CD4-positive, alpha-beta T cell (primary cell): ENCODE results near the gene RNF175. TPM values are rescaled to one million over a fixed set of nuclear protein-coding genes. Genes with fewer than 3 reads are reported as not detected.

Experiments
- ATAC-seq: fragments of 200-7000 bp; cut with Tn5 transposase; one replicate; pipeline ENCODE4 v1.10.0; 2022; ENCODE audit warnings: mild to moderate bottlenecking; ENCODE audit not compliant: poor library complexity
- CTCF ChIA-PET: fragments of 350-600 bp; sonication (Branson Sonifier 250); formaldehyde crosslinking; loops from one replicate; lab custom pipeline; 2021; ENCODE audit warnings: antibody characterized with exemption, inconsistent platforms; lab: Charles Lee
- POLR2A ChIA-PET: fragments of 350-600 bp; sonication (Branson Sonifier 250); formaldehyde crosslinking; loops from one replicate; lab custom pipeline; 2021; ENCODE audit warnings: antibody characterized with exemption, inconsistent platforms; lab: Charles Lee
- DNase-seq, 14 experiments: peaks; one replicate each; pipeline ENCODE4 v3.0.0-alpha.2; 2013 to 2020; ENCODE audit warnings: mixed read lengths in 2 of 14
- H3K27ac ChIP-seq, 2 donors: one replicate each; pipeline versions ENCODE4 v1.5.1 to v1.7.0; 2013; ENCODE audit warnings: low read length in 2 of 2, low read depth in 1 of 2, mild to moderate bottlenecking in 1 of 2
- H3K27me3 ChIP-seq, 2 experiments: 1 replicate in 1 of 2; 2 replicates in 1 of 2; pipeline versions ENCODE4 v1.6.1 to v1.7.0; 2013; ENCODE audit warnings: low read length in 2 of 2, control low read depth in 1 of 2, mild to moderate bottlenecking in 1 of 2, moderate library complexity in 1 of 2; ENCODE audit not compliant: insufficient read depth in 2 of 2, control insufficient read depth in 1 of 2
- H3K36me3 ChIP-seq: one replicate; pipeline ENCODE4 v1.6.1; 2013; ENCODE audit warnings: low read length, control low read depth; ENCODE audit not compliant: insufficient read depth
- H3K4me1 ChIP-seq: one replicate; pipeline ENCODE4 v1.6.1; 2013; ENCODE audit warnings: low read length, control low read depth; ENCODE audit not compliant: insufficient read depth
- H3K4me3 ChIP-seq: one replicate; pipeline ENCODE4 v1.5.1; 2013; ENCODE audit warnings: mild to moderate bottlenecking, low read length, moderate library complexity
- H3K9me3 ChIP-seq, 2 experiments: 1 replicate in 1 of 2; 2 replicates in 1 of 2; pipeline versions ENCODE4 v1.6.1 to v1.7.0; 2013; ENCODE audit warnings: low read length in 2 of 2, mild to moderate bottlenecking in 2 of 2, control low read depth in 1 of 2, moderate library complexity in 1 of 2; ENCODE audit not compliant: control insufficient read depth in 1 of 2, insufficient read depth in 1 of 2
- H3K27ac Mint-ChIP-seq: one replicate; pipeline ENCODE4 v1.8.0; 2020; ENCODE audit warnings: mixed read lengths
- H3K27me3 Mint-ChIP-seq: one replicate; pipeline ENCODE4 v1.8.0; 2021; ENCODE audit warnings: mixed read lengths
- H3K36me3 Mint-ChIP-seq: one replicate; pipeline ENCODE4 v1.8.0; 2021; ENCODE audit warnings: low read depth, mixed read lengths
- H3K4me1 Mint-ChIP-seq: one replicate; pipeline ENCODE4 v1.8.0; 2021; ENCODE audit warnings: low read depth, mixed read lengths
- H3K4me3 Mint-ChIP-seq: one replicate; pipeline ENCODE4 v1.8.0; 2020; ENCODE audit warnings: mild to moderate bottlenecking, mixed read lengths
- H3K9me3 Mint-ChIP-seq: one replicate; pipeline ENCODE4 v1.8.0; 2020; ENCODE audit warnings: mixed read lengths
- intact Hi-C, 2 experiments: fragments of 100-400 bp; cut with DNase I in 1 of 2; cut with micrococcal nuclease in 1 of 2; formaldehyde crosslinking; loops; one replicate each; pipeline versions ENCODE4 v1.15.1 to v1.9.0; 2023 to 2025; cut with DNase I, micrococcal nuclease
- total RNA-seq, 174 experiments: library from RNA in 2 of 174; stranded (reverse) in 2 of 174; gene quantifications; one replicate each; pipeline ENCODE4 v1.2.3 and lab custom pipeline; 2021 to 2026
- TF ChIP-seq, protein P1 (sequence below): fragments of 200-600 bp; IDR thresholded peaks from one replicate; pipeline ENCODE4 v1.8.0; 2022; ENCODE audit warnings: antibody characterized with exemption, mild to moderate bottlenecking

The RNF175 gene
- total RNA-seq, 2 experiments from 2014 or later: 1.4 to 1.8 TPM

DNA sequence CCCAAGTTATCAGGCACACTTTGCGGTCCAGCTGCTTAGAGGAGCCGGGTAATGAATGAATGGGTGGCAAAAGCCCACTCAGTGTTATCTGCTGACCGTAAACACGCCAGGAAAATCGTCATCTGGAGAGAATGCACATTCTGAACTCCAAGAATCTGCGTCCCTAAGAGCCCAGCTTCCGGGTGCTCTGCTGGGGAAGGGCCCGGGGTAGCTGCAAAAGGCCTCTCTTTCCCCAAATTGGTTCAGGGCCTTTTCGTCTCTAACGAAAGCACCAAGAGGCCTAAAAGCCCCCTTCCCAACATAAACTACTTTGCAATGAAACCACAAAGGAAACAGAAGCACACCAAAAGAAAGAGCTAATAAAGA is 30.7 kb upstream of the RNF175 start:
- TF ChIP-seq, protein P1, sequence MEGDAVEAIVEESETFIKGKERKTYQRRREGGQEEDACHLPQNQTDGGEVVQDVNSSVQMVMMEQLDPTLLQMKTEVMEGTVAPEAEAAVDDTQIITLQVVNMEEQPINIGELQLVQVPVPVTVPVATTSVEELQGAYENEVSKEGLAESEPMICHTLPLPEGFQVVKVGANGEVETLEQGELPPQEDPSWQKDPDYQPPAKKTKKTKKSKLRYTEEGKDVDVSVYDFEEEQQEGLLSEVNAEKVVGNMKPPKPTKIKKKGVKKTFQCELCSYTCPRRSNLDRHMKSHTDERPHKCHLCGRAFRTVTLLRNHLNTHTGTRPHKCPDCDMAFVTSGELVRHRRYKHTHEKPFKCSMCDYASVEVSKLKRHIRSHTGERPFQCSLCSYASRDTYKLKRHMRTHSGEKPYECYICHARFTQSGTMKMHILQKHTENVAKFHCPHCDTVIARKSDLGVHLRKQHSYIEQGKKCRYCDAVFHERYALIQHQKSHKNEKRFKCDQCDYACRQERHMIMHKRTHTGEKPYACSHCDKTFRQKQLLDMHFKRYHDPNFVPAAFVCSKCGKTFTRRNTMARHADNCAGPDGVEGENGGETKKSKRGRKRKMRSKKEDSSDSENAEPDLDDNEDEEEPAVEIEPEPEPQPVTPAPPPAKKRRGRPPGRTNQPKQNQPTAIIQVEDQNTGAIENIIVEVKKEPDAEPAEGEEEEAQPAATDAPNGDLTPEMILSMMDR: no peak
- Histone ChIP-seq H3K27me3 (peaks cover 64 to 82% of the 10 kb centered on the region in 2 experiments), H3K4me3 (no peak overlapping the region), H3K4me1 (peaks cover 48% of the 10 kb centered on the region), H3K27ac (no peak overlapping the region), H3K36me3 (no peaks in the 10 kb centered on the region), H3K9me3 (peaks cover 0 to 42% of the 10 kb centered on the region in 2 experiments)
- Mint-ChIP-seq H3K27ac (no peak overlapping the region), H3K36me3 (no peaks in the 10 kb centered on the region), H3K27me3 (peaks cover 98% of the 10 kb centered on the region), H3K9me3 (no peaks in the 10 kb centered on the region), H3K4me1 (peaks cover 46% of the 10 kb centered on the region), H3K4me3 (peak overlapping the region; percentile 46)
- CTCF ChIA-PET: no interaction called here
- no peak for DNase-seq
- POLR2A ChIA-PET: no interaction called here
- intact Hi-C loops: loop anchor here in 1 of 2 experiments (5.0 kb wide), 1 partner anchor 557 kb away; no protein-coding TSS in a partner anchor
- ATAC-seq: no peak

GRCh38 chr4:153789741-153790499 is 30.1 kb upstream of the RNF175 start:
- Histone ChIP-seq H3K27me3 (peaks cover 64 to 82% of the 10 kb centered on the region in 2 experiments), H3K9me3 (peaks cover 0 to 42% of the 10 kb centered on the region in 2 experiments), H3K36me3 (no peaks in the 10 kb centered on the region), H3K27ac (no peak overlapping the region), H3K4me1 (peaks cover 48% of the 10 kb centered on the region), H3K4me3 (no peak overlapping the region)
- H3K36me3 Mint-ChIP-seq: no peaks in the 10 kb centered on the region
- POLR2A ChIA-PET: no interaction called here
- DNase-seq: no peak
- H3K27ac Mint-ChIP-seq: no peak overlapping the region
- CTCF ChIA-PET: no interaction called here
- no peaks in the 10 kb centered on the region for H3K9me3 Mint-ChIP-seq
- peaks cover 46% of the 10 kb centered on the region for H3K4me1 Mint-ChIP-seq
- H3K4me3 Mint-ChIP-seq: peak overlapping the region; percentile 55
- peaks cover 96% of the 10 kb centered on the region for H3K27me3 Mint-ChIP-seq
- TF ChIP-seq, protein P1: no peak
- intact Hi-C loops: loop anchor here (5.0 to 10.0 kb wide), 6 partner anchors 227 to 835 kb away; no protein-coding TSS in a partner anchor
- ATAC-seq: no peak

- H3K4me3 ChIP-seq: no peak within 1 kb of the TSS
- no peaks in the 10 kb centered on the region for H3K36me3 Mint-ChIP-seq
- peaks cover 48% of the 10 kb centered on the region for H3K4me1 ChIP-seq
- TF ChIP-seq, protein P1: no peak
- H3K36me3 ChIP-seq: no peaks in the 10 kb centered on the region
- no peak within 1 kb of the TSS for H3K27ac Mint-ChIP-seq
- ChIA-PET POLR2A (no interaction called here), CTCF (no interaction called here)
- H3K27me3 Mint-ChIP-seq: peaks cover 92% of the 10 kb centered on the region
- intact Hi-C loops: loop anchor here (5.0 to 10.0 kb wide), 5 partner anchors 229 to 836 kb away; no protein-coding TSS in a partner anchor
- H3K27ac ChIP-seq: no peak within 1 kb of the TSS
- DNase-seq (peak in 2 of 14 experiments; percentile 11 to 25), ATAC-seq (no peak)
- H3K9me3 ChIP-seq: peaks cover 0 to 42% of the 10 kb centered on the region in 2 experiments
- no peaks in the 10 kb centered on the region for H3K9me3 Mint-ChIP-seq
- H3K4me3 Mint-ChIP-seq: peak within 1 kb of the TSS; percentile 55
- peaks cover 46% of the 10 kb centered on the region for H3K4me1 Mint-ChIP-seq
- peaks cover 66 to 84% of the 10 kb centered on the region in 2 experiments for H3K27me3 ChIP-seq
Measured at GRCh38 chr4:153788413-153789276, 28.8 kb upstream of the RNF175 start, which contains the start of gene SFRP2. Gene SFRP2, minus strand, starts transcription at chr4:153789083. Its CDS starts 248 bp downstream, at chr4:153788835.
